Stomach smooth muscle (tissue), 2 donors: ENCODE measurements around the gene ARPP19.

ENCODE experiments used
- H3K27ac ChIP-seq: one replicate; pipeline ENCODE4 v1.7.0; 2013; ENCODE audit warnings: mild to moderate bottlenecking, low read length, inconsistent platforms
- H3K27me3 ChIP-seq, 2 donors: one replicate each; pipeline ENCODE4 v1.7.0; 2013; ENCODE audit warnings: low read length in 2 of 2; ENCODE audit not compliant: insufficient read depth in 2 of 2, control insufficient read depth in 1 of 2
- H3K36me3 ChIP-seq, 2 donors: one replicate each; pipeline ENCODE4 v1.7.0; 2013; ENCODE audit warnings: low read length in 2 of 2; ENCODE audit not compliant: control insufficient read depth in 2 of 2, insufficient read depth in 2 of 2
- H3K4me1 ChIP-seq: one replicate; pipeline ENCODE4 v1.7.0; 2013; ENCODE audit warnings: low read length; ENCODE audit not compliant: control insufficient read depth, insufficient read depth
- H3K4me3 ChIP-seq, 2 donors: one replicate each; pipeline ENCODE4 v1.7.0; 2013; ENCODE audit warnings: low read length in 2 of 2
- H3K9ac ChIP-seq, 2 donors: one replicate each; pipeline ENCODE4 v1.7.0; 2013; ENCODE audit warnings: low read length in 2 of 2, mild to moderate bottlenecking in 1 of 2
- H3K9me3 ChIP-seq, 2 donors: one replicate each; pipeline ENCODE4 v1.7.0; 2013; ENCODE audit warnings: low read length in 2 of 2; ENCODE audit not compliant: control insufficient read depth in 2 of 2
- donor health status: healthy.
- donor health status: Pancreatic carcinoma.

Gene ARPP19

GRCh38 chr15:52527196-52527910 is 41.5 kb downstream of the ARPP19 start:
- H3K27me3 ChIP-seq: no peaks in the 10 kb centered on the region
- H3K4me1 ChIP-seq: peaks cover 17% of the 10 kb centered on the region
- H3K36me3 ChIP-seq: no peaks in the 10 kb centered on the region
- no peaks in the 10 kb centered on the region for H3K9me3 ChIP-seq
- peak overlapping the region; percentile 51 to 82 for H3K4me3 ChIP-seq
- H3K27ac ChIP-seq: no peak overlapping the region
- H3K9ac ChIP-seq: peak overlapping the region in 1 of 2 donors; percentile 74

- Histone ChIP-seq H3K27me3 (no peaks in the 10 kb centered on the region), H3K36me3 (no peaks in the 10 kb centered on the region), H3K4me3 (no peak overlapping the region), H3K9ac (no peak overlapping the region), H3K9me3 (no peaks in the 10 kb centered on the region), H3K4me1 (peaks cover 9% of the 10 kb centered on the region), H3K27ac (no peak overlapping the region)
These were observed 44.4 kb downstream of the ARPP19 start for GRCh38 chr15:52524223-52525136.

GRCh38 chr15:52523647-52524046 is 45.2 kb downstream of the ARPP19 start:
- Histone ChIP-seq H3K4me1 (peaks cover 6% of the 10 kb centered on the region), H3K27ac (no peak overlapping the region), H3K27me3 (no peaks in the 10 kb centered on the region)

GRCh38 chr15:52523192-52523591 is 45.6 kb downstream of the ARPP19 start:
- peaks cover 4% of the 10 kb centered on the region for H3K4me1 ChIP-seq
- H3K27ac ChIP-seq: no peak overlapping the region
- H3K36me3 ChIP-seq: no peaks in the 10 kb centered on the region
- no peaks in the 10 kb centered on the region for H3K9me3 ChIP-seq
- no peak overlapping the region for H3K9ac ChIP-seq
- H3K4me3 ChIP-seq: no peak overlapping the region
- no peaks in the 10 kb centered on the region for H3K27me3 ChIP-seq

More at GRCh38 chr15:52523647-52524046, 45.2 kb downstream of the ARPP19 start:
- Histone ChIP-seq H3K9me3 (no peaks in the 10 kb centered on the region), H3K36me3 (no peaks in the 10 kb centered on the region), H3K9ac (no peak overlapping the region), H3K4me3 (no peak overlapping the region)

GRCh38 chr15:52521682-52522081 is 47.1 kb downstream of the ARPP19 start:
- Histone ChIP-seq H3K27me3 (no peaks in the 10 kb centered on the region), H3K4me3 (no peak overlapping the region), H3K27ac (no peak overlapping the region), H3K9ac (no peak overlapping the region), H3K9me3 (no peaks in the 10 kb centered on the region), H3K4me1 (no peaks in the 10 kb centered on the region), H3K36me3 (no peaks in the 10 kb centered on the region)

- H3K27ac ChIP-seq: no peak overlapping the region
These were observed 48.4 kb downstream of the ARPP19 start for GRCh38 chr15:52520421-52520820.

GRCh38 chr15:52518487-52519371 is 50.1 kb downstream of the ARPP19 start:
- Histone ChIP-seq H3K27ac (no peak overlapping the region), H3K4me3 (no peak overlapping the region)

More at GRCh38 chr15:52520421-52520820, 48.4 kb downstream of the ARPP19 start:
- no peaks in the 10 kb centered on the region for H3K4me1 ChIP-seq
- H3K36me3 ChIP-seq: no peaks in the 10 kb centered on the region
- H3K27me3 ChIP-seq: no peaks in the 10 kb centered on the region
- no peak overlapping the region for H3K9ac ChIP-seq
- H3K9me3 ChIP-seq: no peaks in the 10 kb centered on the region
- no peak overlapping the region for H3K4me3 ChIP-seq

GRCh38 chr15:52517014-52517413 is 51.8 kb downstream of the ARPP19 start:
- H3K36me3 ChIP-seq: no peaks in the 10 kb centered on the region
- no peak overlapping the region for H3K27ac ChIP-seq
- no peaks in the 10 kb centered on the region for H3K9me3 ChIP-seq

More at GRCh38 chr15:52518487-52519371, 50.1 kb downstream of the ARPP19 start:
- Histone ChIP-seq H3K36me3 (no peaks in the 10 kb centered on the region), H3K4me1 (no peaks in the 10 kb centered on the region), H3K9me3 (no peaks in the 10 kb centered on the region), H3K27me3 (no peaks in the 10 kb centered on the region), H3K9ac (no peak overlapping the region)

GRCh38 chr15:52515343-52515742 is 53.5 kb downstream of the ARPP19 start:
- Histone ChIP-seq H3K9me3 (no peaks in the 10 kb centered on the region), H3K9ac (no peak overlapping the region), H3K4me1 (peaks cover 4% of the 10 kb centered on the region), H3K4me3 (no peak overlapping the region), H3K36me3 (no peaks in the 10 kb centered on the region), H3K27ac (no peak overlapping the region), H3K27me3 (no peaks in the 10 kb centered on the region)

More at GRCh38 chr15:52517014-52517413, 51.8 kb downstream of the ARPP19 start:
- Histone ChIP-seq H3K27me3 (no peaks in the 10 kb centered on the region), H3K4me1 (no peaks in the 10 kb centered on the region), H3K9ac (no peak overlapping the region), H3K4me3 (no peak overlapping the region)

- Histone ChIP-seq H3K9ac (no peak overlapping the region), H3K27me3 (no peaks in the 10 kb centered on the region), H3K4me3 (no peak overlapping the region), H3K9me3 (no peaks in the 10 kb centered on the region), H3K4me1 (peaks cover 4% of the 10 kb centered on the region), H3K27ac (no peak overlapping the region), H3K36me3 (no peaks in the 10 kb centered on the region)
These were observed 54.3 kb downstream of the ARPP19 start for GRCh38 chr15:52514482-52514881.
